Cardiac muscle cell (in vitro differentiated cells and primary cell): ENCODE data around the gene GAREM1. TPM values are rescaled to one million over a fixed set of nuclear protein-coding genes. Genes with fewer than 3 reads are reported as not detected.

Source experiments
- DNase-seq, 2 donors: peaks; one replicate each; pipeline versions ENCODE4 v3.0.0 to v3.0.0-alpha.2; 2010 to 2017; ENCODE audit warnings: low read depth in 1 of 2, low spot score in 1 of 2
- H3K27ac ChIP-seq: fragments of 200-600 bp; sonication (generic); 2 replicates; pipeline ENCODE4 v1.5.1; 2016
- H3K27me3 ChIP-seq: fragments of 200-600 bp; sonication (generic); 2 replicates; pipeline ENCODE4 v1.6.0; 2016; ENCODE audit warnings: control low read depth
- H3K36me3 ChIP-seq: fragments of 200-600 bp; sonication (generic); 2 replicates; pipeline ENCODE4 v1.5.1; 2016; ENCODE audit warnings: control low read depth
- H3K4me1 ChIP-seq: fragments of 200-600 bp; sonication (generic); 2 replicates; pipeline ENCODE4 v1.8.1; 2017; ENCODE audit warnings: low read depth, mild to moderate bottlenecking, mixed run types
- H3K4me3 ChIP-seq: fragments of 200-600 bp; sonication (generic); 2 replicates; pipeline ENCODE4 v1.5.1; 2016; ENCODE audit warnings: mild to moderate bottlenecking
- H3K9me3 ChIP-seq: fragments of 200-600 bp; sonication (generic); 2 replicates; pipeline ENCODE4 v1.5.1; 2017; ENCODE audit warnings: low read depth, mild to moderate bottlenecking, control low read depth
- polyA plus RNA-seq: library from polyadenylated mRNA; unstranded; fragments of >200 nt; fragmentation: Nextera tagmentation; extraction: Ambion mirVana; gene quantifications from 2 replicates; pipeline ENCODE4 v1.2.1, GENCODE V29; 2016
- total RNA-seq: library from RNA; depleted of rRNA; stranded (reverse); fragments of >200 nt; gene quantifications from 2 replicates; pipeline ENCODE4 v1.2.3, GENCODE V29; 2016
- TF ChIP-seq, protein P1 (sequence below): IDR thresholded peaks from 2 replicates; pipeline ENCODE4 v1.5.1; 2012; ENCODE audit warnings: low read depth, mild to moderate bottlenecking, low read length

GAREM1 gene
- total and polyA plus RNA-seq, 2 experiments from 2014 or later: 14.2 to 17.3 TPM

DNA sequence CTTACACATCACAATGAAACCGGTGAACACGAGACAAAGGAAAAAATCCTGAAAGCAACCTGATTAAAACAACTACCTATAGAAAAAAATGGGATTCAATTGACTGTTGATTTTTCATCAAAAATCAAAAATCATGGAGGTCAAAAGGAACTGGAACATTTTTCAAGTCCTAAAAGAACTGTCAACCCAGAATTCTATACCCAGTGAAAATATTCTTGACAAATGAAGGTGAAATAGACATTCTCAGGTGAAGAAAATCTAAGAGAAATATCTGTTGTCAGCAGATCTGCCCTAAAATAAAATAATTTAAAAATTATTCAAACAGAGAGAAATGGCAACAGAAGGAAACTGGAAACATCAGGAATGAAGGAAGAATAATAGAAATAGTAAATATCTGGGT lies 38.9 kb downstream of the GAREM1 start:
- Histone ChIP-seq H3K27ac (no peak overlapping the region), H3K36me3 (no peaks in the 10 kb centered on the region), H3K9me3 (no peaks in the 10 kb centered on the region), H3K4me3 (no peak overlapping the region), H3K27me3 (no peaks in the 10 kb centered on the region), H3K4me1 (peaks cover 72% of the 10 kb centered on the region)
- no peak for DNase-seq
- TF ChIP-seq, protein P1, sequence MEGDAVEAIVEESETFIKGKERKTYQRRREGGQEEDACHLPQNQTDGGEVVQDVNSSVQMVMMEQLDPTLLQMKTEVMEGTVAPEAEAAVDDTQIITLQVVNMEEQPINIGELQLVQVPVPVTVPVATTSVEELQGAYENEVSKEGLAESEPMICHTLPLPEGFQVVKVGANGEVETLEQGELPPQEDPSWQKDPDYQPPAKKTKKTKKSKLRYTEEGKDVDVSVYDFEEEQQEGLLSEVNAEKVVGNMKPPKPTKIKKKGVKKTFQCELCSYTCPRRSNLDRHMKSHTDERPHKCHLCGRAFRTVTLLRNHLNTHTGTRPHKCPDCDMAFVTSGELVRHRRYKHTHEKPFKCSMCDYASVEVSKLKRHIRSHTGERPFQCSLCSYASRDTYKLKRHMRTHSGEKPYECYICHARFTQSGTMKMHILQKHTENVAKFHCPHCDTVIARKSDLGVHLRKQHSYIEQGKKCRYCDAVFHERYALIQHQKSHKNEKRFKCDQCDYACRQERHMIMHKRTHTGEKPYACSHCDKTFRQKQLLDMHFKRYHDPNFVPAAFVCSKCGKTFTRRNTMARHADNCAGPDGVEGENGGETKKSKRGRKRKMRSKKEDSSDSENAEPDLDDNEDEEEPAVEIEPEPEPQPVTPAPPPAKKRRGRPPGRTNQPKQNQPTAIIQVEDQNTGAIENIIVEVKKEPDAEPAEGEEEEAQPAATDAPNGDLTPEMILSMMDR: no peak

DNA sequence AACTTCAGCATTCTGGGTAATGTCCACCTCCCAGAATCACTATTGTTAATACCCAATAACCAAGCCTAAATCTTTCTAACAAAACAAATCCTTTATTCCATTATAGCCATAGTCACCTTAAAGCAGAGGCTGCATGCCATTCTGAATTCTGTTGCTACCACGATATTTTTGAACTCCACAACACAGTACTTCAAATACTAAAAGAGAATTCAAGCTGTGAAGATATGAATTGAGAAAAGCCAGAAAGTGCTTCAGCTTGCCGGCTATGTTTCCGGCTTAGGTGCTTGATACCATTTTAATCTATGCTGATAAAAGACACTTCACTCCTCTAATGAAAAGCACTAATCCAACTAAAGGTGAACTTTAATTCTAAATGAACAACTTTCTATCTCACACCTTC lies 41.3 kb downstream of the GAREM1 start:
- H3K9me3 ChIP-seq: no peaks in the 10 kb centered on the region
- H3K36me3 ChIP-seq: no peaks in the 10 kb centered on the region
- peak overlapping the region; percentile 77 for H3K27ac ChIP-seq
- TF ChIP-seq, protein P1: no peak
- peak overlapping the region; percentile 3 for H3K4me3 ChIP-seq
- H3K4me1 ChIP-seq: peaks cover 59% of the 10 kb centered on the region
- DNase-seq: peak in 1 of 2 donors; percentile 48
- no peaks in the 10 kb centered on the region for H3K27me3 ChIP-seq

DNA sequence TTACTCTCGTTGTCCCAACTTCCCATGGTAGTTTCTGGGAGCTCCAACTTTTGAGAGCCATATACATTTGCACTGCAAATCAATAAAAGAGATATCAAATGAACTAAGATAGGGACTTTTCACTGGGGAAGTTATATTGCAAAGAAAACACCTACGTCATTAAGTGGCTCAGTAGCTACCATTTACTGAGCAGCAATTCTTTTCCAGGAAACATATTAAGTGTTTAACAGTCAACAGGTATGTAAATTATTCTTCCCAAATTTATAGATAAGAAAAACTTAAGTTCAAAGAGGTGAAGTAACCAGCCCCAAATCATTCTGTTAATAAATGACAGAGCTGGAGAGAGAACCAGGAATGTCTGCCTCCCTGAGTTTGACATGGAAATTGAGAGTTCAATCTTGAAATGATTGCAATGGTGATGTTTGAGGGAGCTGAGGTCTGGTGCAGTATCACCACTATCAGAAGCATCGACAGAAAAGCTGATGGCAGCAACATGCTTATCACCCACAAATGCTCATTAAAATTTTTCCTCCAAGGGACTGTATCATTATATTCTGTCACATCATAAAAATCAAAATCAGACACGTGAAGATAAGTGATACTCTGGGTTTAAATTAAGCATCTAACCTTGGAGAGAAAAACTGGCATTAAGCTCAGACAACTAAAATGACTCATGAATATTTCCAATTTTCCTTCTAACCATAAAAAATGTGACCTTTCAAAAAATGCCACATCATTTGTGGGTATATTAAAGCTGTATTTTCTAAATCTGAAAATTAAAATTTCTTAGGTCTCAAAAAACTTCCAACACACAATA lies 43.4 kb downstream of the GAREM1 start:
- no peaks in the 10 kb centered on the region for H3K36me3 ChIP-seq
- H3K4me1 ChIP-seq: peaks cover 63% of the 10 kb centered on the region
- TF ChIP-seq, protein P1: no peak

DNA sequence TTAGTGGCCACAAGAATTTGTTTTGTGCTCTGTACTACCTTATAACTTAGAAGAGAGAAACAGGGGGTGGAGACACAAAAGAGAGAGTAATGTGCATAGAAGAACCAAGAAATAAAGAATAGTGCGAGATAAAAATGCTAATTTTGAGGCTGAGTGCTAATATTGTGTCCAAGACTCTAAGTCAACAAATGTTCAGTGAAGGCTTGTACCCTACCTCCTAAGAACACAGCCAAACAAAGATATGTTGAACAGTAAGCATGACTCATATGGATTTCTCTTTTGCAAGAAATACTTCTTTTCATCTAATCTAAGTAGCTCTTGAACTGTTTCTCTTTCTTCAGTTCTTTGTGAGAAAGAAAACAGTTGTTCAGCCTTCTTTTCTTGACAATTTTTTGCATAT lies 45.2 kb downstream of the GAREM1 start:
- peak overlapping the region; percentile 44 for H3K27ac ChIP-seq
- TF ChIP-seq, protein P1: no peak
- no peaks in the 10 kb centered on the region for H3K36me3 ChIP-seq
- H3K4me3 ChIP-seq: no peak overlapping the region
- H3K9me3 ChIP-seq: no peaks in the 10 kb centered on the region
- H3K4me1 ChIP-seq: peaks cover 61% of the 10 kb centered on the region
- no peaks in the 10 kb centered on the region for H3K27me3 ChIP-seq
- DNase-seq: peak in 1 of 2 donors; percentile 84

More for the DNA sequence above, 43.4 kb downstream of the GAREM1 start:
- no peaks in the 10 kb centered on the region for H3K27me3 ChIP-seq
- no peak overlapping the region for H3K4me3 ChIP-seq
- DNase-seq: peak in 1 of 2 donors; percentile 18
- H3K27ac ChIP-seq: no peak overlapping the region
- no peaks in the 10 kb centered on the region for H3K9me3 ChIP-seq

DNA sequence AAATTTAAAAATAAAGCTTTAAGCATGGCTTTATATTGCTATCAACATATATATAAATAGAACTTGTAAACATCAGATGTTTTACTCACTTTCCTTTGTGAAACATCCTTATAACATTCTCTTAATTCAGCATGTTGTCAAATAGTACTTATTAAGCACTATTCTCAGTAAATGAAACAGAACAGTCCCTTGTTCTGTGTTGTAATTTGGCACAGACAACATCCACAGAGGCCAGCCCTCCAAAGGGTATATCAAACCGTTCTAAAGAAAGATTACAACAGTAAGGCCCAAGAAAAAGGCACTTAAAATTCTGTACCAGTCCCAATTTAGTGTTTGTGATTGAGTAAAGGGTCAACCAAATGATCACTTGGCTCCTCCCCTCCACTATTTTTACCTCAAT lies 46.0 kb downstream of the GAREM1 start:
- Histone ChIP-seq H3K36me3 (no peaks in the 10 kb centered on the region), H3K4me1 (peaks cover 53% of the 10 kb centered on the region), H3K4me3 (no peak overlapping the region), H3K9me3 (no peaks in the 10 kb centered on the region), H3K27me3 (no peaks in the 10 kb centered on the region), H3K27ac (peak overlapping the region; percentile 44)
- DNase-seq: peak; percentile 18 to 75
- TF ChIP-seq, protein P1: no peak
